Neuronal stem cell (in vitro differentiated cells): ENCODE measurements around the gene ADH4.
"Not testable (repeated sequence)": the region's sequence is repeated elsewhere in the genome, so short reads cannot be mapped to it uniquely, and the experiment has no call there.

Experiments
- DNase-seq: peaks from one replicate; pipeline ENCODE4 v3.0.0-alpha.2; 2013; ENCODE audit warnings: low spot score
- H2AFZ ChIP-seq: one replicate; pipeline ENCODE4 v1.6.1; 2013; ENCODE audit warnings: mild to moderate bottlenecking, low read length, inconsistent platforms
- H2AK5ac ChIP-seq: 2 replicates; pipeline ENCODE4 v1.6.1; 2013; ENCODE audit warnings: low read depth, mild to moderate bottlenecking, inconsistent platforms, low read length, moderate library complexity, mixed read lengths
- H2BK120ac ChIP-seq: 2 replicates; pipeline ENCODE4 v1.6.1; 2013; ENCODE audit warnings: low read depth, mild to moderate bottlenecking, inconsistent platforms, low read length, moderate library complexity, mixed read lengths
- H2BK12ac ChIP-seq: one replicate; pipeline ENCODE4 v1.6.1; 2013; ENCODE audit warnings: low read length, inconsistent platforms
- H2BK15ac ChIP-seq: 2 replicates; pipeline ENCODE4 v1.6.1; 2013; ENCODE audit warnings: mild to moderate bottlenecking, low read length, inconsistent platforms, mixed read lengths
- H2BK5ac ChIP-seq: one replicate; pipeline ENCODE4 v1.6.1; 2013; ENCODE audit warnings: inconsistent platforms, mild to moderate bottlenecking, low read length, moderate library complexity
- H3K14ac ChIP-seq: one replicate; pipeline ENCODE4 v1.6.1; 2013; ENCODE audit warnings: low read length, inconsistent platforms
- H3K18ac ChIP-seq: 2 replicates; pipeline ENCODE4 v1.6.1; 2013; ENCODE audit warnings: low read length, inconsistent platforms
- H3K23ac ChIP-seq: 2 replicates; pipeline ENCODE4 v1.6.1; 2013; ENCODE audit warnings: low read depth, mild to moderate bottlenecking, mixed read lengths, low read length, inconsistent platforms; ENCODE audit not compliant: poor library complexity
- H3K27ac ChIP-seq: replicated peaks from 3 replicates; pipeline ENCODE4 v1.5.1; 2013; ENCODE audit warnings: low read length, inconsistent platforms
- H3K27me3 ChIP-seq, 3 experiments: 2 replicates each; pipeline ENCODE4 v1.6.1; 2013; ENCODE audit warnings: low read length in 3 of 3, mild to moderate bottlenecking in 2 of 3, inconsistent platforms in 1 of 3, low read depth in 1 of 3, mixed read lengths in 1 of 3, moderate library complexity in 1 of 3; ENCODE audit not compliant: control insufficient read depth in 3 of 3, insufficient read depth in 3 of 3
- H3K36me3 ChIP-seq, 2 donors: replicated peaks in 1 of 2; 2 replicates each; pipeline ENCODE4 v1.6.1; 2013; ENCODE audit warnings: low read length in 2 of 2; ENCODE audit not compliant: control insufficient read depth in 2 of 2, insufficient read depth in 2 of 2
- H3K4ac ChIP-seq: 2 replicates; pipeline ENCODE4 v1.6.1; 2013; ENCODE audit warnings: inconsistent platforms, mild to moderate bottlenecking, low read length, moderate library complexity
- H3K4me1 ChIP-seq, 2 donors: 1 replicate in 1 of 2; 2 replicates in 1 of 2; pipeline ENCODE4 v1.6.1; 2013; ENCODE audit warnings: low read length in 2 of 2, low read depth in 1 of 2; ENCODE audit not compliant: control insufficient read depth in 2 of 2, insufficient read depth in 1 of 2
- H3K4me2 ChIP-seq: one replicate; pipeline ENCODE4 v1.6.1; 2013; ENCODE audit warnings: mild to moderate bottlenecking, low read length, inconsistent platforms; ENCODE audit not compliant: insufficient read depth, poor library complexity, severe bottlenecking
- H3K4me3 ChIP-seq, 2 donors: 2 replicates each; pipeline ENCODE4 v1.5.1; 2013; ENCODE audit warnings: low read length in 2 of 2, mild to moderate bottlenecking in 2 of 2, inconsistent platforms in 1 of 2, moderate library complexity in 1 of 2
- H3K79me1 ChIP-seq: one replicate; pipeline ENCODE4 v1.6.1; 2013; ENCODE audit warnings: low read depth, mild to moderate bottlenecking, inconsistent platforms, low read length, moderate library complexity
- H3K9ac ChIP-seq: one replicate; pipeline ENCODE4 v1.6.1; 2013; ENCODE audit warnings: mild to moderate bottlenecking, low read depth, low read length, inconsistent platforms; ENCODE audit not compliant: poor library complexity
- H3K9me3 ChIP-seq, 2 donors: replicated peaks in 1 of 2; 2 replicates each; pipeline versions ENCODE3 to v1.6.1; 2013; ENCODE audit warnings: low read length in 2 of 2, mild to moderate bottlenecking in 2 of 2, inconsistent platforms in 1 of 2, low read depth in 1 of 2, mixed read lengths in 1 of 2, moderate library complexity in 1 of 2; ENCODE audit not compliant: control insufficient read depth in 2 of 2, insufficient read depth in 1 of 2
- H4K8ac ChIP-seq: one replicate; pipeline ENCODE4 v1.6.1; 2013; ENCODE audit warnings: low read depth, mild to moderate bottlenecking, inconsistent platforms, low read length, moderate library complexity
- H4K91ac ChIP-seq: one replicate; pipeline ENCODE4 v1.6.1; 2013; ENCODE audit warnings: low read length, low read depth, mild to moderate bottlenecking, inconsistent platforms; ENCODE audit not compliant: poor library complexity
- WGBS, 2 donors: extraction: QIAGEN DNeasy Blood & Tissue Kit; methylation state at CpG; one replicate each; pipeline ENCODE4 v1.1.7; 2013; ENCODE audit warnings: missing lambda C conversion rate in 2 of 2, mixed read lengths in 1 of 2; ENCODE audit not compliant: insufficient read length in 2 of 2, insufficient replicate concordance in 1 of 2; ENCODE audit errors: extremely low coverage in 2 of 2; 5-methylcytosine and 5-hydroxymethylcytosine counted together

Gene ADH4

DNA sequence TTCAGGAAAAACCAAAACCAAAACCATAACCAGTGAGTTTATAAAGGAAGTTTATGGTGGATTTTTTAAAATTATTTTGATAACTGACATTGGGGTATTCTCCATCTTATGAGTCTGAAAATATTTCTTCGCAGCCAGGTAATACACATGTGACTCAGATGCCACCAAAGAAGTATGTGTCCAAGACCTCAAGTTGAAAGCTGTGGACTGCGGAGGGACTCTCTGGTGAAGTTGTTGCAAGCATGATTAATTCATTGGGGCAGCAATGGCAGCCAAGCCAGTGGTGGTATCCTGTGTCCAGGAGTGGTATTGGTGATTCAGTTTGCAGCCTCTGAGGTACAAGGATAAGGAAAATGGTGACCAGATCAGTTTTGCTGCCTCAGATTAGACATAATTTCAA, 41.5 kb downstream of the ADH4 start:
- Histone ChIP-seq H3K9ac (no peak overlapping the region), H2AK5ac (no peak overlapping the region), H2AFZ (no peak overlapping the region), H3K27me3 (no peaks in the 10 kb centered on the region), H3K4me1 (no peaks in the 10 kb centered on the region), H2BK5ac (no peak overlapping the region), H3K27ac (no peak overlapping the region), H3K36me3 (peaks cover 0 to 4% of the 10 kb centered on the region in 2 donors), H2BK15ac (no peak overlapping the region), H4K8ac (no peak overlapping the region), H2BK12ac (no peak overlapping the region), H2BK120ac (no peak overlapping the region), H3K23ac (no peak overlapping the region), H3K4ac (no peak overlapping the region), H3K4me3 (no peak overlapping the region), H4K91ac (no peak overlapping the region), H3K4me2 (no peak overlapping the region), H3K14ac (no peak overlapping the region), H3K9me3 (peaks cover 0 to 8% of the 10 kb centered on the region in 2 donors), H3K18ac (no peak overlapping the region), H3K79me1 (no peaks in the 10 kb centered on the region)
- WGBS, 2 donors, result no CpG with 5 or more reads among the region's 2 CpGs
- no peak for DNase-seq

GRCh38 chr4:99100876-99101275, 43.2 kb downstream of the ADH4 start:
- H3K4me2 ChIP-seq, result no peak overlapping the region
- no peak overlapping the region for H4K91ac ChIP-seq
- WGBS, 2 donors, result no CpG with 5 or more reads among the region's 1 CpG
- H3K36me3 ChIP-seq, result peaks cover 0 to 4% of the 10 kb centered on the region in 2 donors
- no peak overlapping the region for H3K27ac ChIP-seq
- DNase-seq, result no peak
- H3K4me3 ChIP-seq, result no peak overlapping the region
- no peak overlapping the region for H3K23ac ChIP-seq
- H3K4ac ChIP-seq, result no peak overlapping the region
- H3K4me1 ChIP-seq, result no peaks in the 10 kb centered on the region
- no peak overlapping the region for H2BK5ac ChIP-seq
- no peak overlapping the region for H2BK120ac ChIP-seq
- H3K9ac ChIP-seq, result no peak overlapping the region
- no peak overlapping the region for H2AFZ ChIP-seq
- H3K79me1 ChIP-seq, result no peaks in the 10 kb centered on the region
- no peak overlapping the region for H4K8ac ChIP-seq
- H3K9me3 ChIP-seq, result peaks cover 0 to 8% of the 10 kb centered on the region in 2 donors
- no peak overlapping the region for H3K14ac ChIP-seq
- H2BK15ac ChIP-seq, result no peak overlapping the region
- no peaks in the 10 kb centered on the region for H3K27me3 ChIP-seq
- H2AK5ac ChIP-seq, result no peak overlapping the region
- H2BK12ac ChIP-seq, result no peak overlapping the region
- H3K18ac ChIP-seq, result no peak overlapping the region

GRCh38 chr4:99099814-99100213, 44.3 kb downstream of the ADH4 start:
- H3K23ac ChIP-seq, H3K9ac ChIP-seq, H3K4ac ChIP-seq, H3K14ac ChIP-seq, H3K4me3 ChIP-seq, H3K27ac ChIP-seq, H3K4me2 ChIP-seq, H3K36me3 ChIP-seq, H2AFZ ChIP-seq, H2AK5ac ChIP-seq, H3K27me3 ChIP-seq, H3K4me1 ChIP-seq, H3K9me3 ChIP-seq, H3K79me1 ChIP-seq, H3K18ac ChIP-seq, DNase-seq, H2BK15ac ChIP-seq, H2BK120ac ChIP-seq, H4K8ac ChIP-seq, H4K91ac ChIP-seq, H2BK12ac ChIP-seq, H2BK5ac ChIP-seq: not testable (repeated sequence)
- WGBS, 2 donors, result no CpG with 5 or more reads among the region's 5 CpGs

GRCh38 chr4:99099311-99099710, 44.8 kb downstream of the ADH4 start:
- Histone ChIP-seq H2BK5ac (no peak overlapping the region), H2BK15ac (no peak overlapping the region), H2BK12ac (no peak overlapping the region), H3K36me3 (peaks cover 0 to 4% of the 10 kb centered on the region in 2 donors), H4K8ac (no peak overlapping the region), H3K27me3 (no peaks in the 10 kb centered on the region), H3K18ac (no peak overlapping the region), H2AK5ac (no peak overlapping the region), H3K4me2 (no peak overlapping the region), H3K27ac (no peak overlapping the region), H3K14ac (no peak overlapping the region), H3K4ac (no peak overlapping the region), H2BK120ac (no peak overlapping the region), H4K91ac (no peak overlapping the region), H3K4me1 (no peaks in the 10 kb centered on the region), H3K9ac (no peak overlapping the region), H3K79me1 (no peaks in the 10 kb centered on the region), H3K4me3 (no peak overlapping the region), H3K9me3 (peaks cover 0 to 8% of the 10 kb centered on the region in 2 donors), H2AFZ (no peak overlapping the region), H3K23ac (no peak overlapping the region)
- no CpG with 5 or more reads among the region's 12 CpGs for WGBS, 2 donors
- DNase-seq, result no peak
